ENCODE measurements around the gene CALHM3.

GRCh38 chr10:103506061-103506460 lies 27.0 kb upstream of the CALHM3 start:
- no peak for TF ChIP-seq POLR2AphosphoS5 (IDR thresholded peaks at IDR 0.05; ENCODE audit: low read depth, low read length)
- no peak for TF ChIP-seq POLR2A (IDR thresholded peaks at IDR 0.05; ENCODE audit: low read depth, low read length)

All from GM12891 (cell line).